GM12872 (cell line): Measurements from ENCODE around the gene SNUPN.

Experiments used
- CTCF ChIP-seq: IDR thresholded peaks from 3 replicates; pipeline ENCODE4 v1.5.1; 2011; ENCODE audit warnings: low read depth, mild to moderate bottlenecking, low read length, moderate library complexity; ENCODE audit not compliant: insufficient read depth

SNUPN gene

GRCh38 chr15:75669191-75669878 lies 43.8 kb upstream of the SNUPN start:
- no peak for TF ChIP-seq CTCF

- TF ChIP-seq CTCF, result no peak
Observed at GRCh38 chr15:75666823-75667501, 41.4 kb upstream of the SNUPN start.

- TF ChIP-seq CTCF, result no peak
Observed at GRCh38 chr15:75663931-75664421, 38.5 kb upstream of the SNUPN start.

- no peak for TF ChIP-seq CTCF
Observed at GRCh38 chr15:75662823-75663519, 37.4 kb upstream of the SNUPN start.

- no peak for TF ChIP-seq CTCF
Observed at GRCh38 chr15:75661756-75662140, 36.2 kb upstream of the SNUPN start.

- no peak for TF ChIP-seq CTCF
Observed at GRCh38 chr15:75661100-75661755, 35.7 kb upstream of the SNUPN start.
